ENCODE results near the gene POTEI. TPM values are rescaled to one million over a fixed set of nuclear protein-coding genes. Genes with fewer than 3 reads are reported as not detected.
"Not testable (repeated sequence)": the region's sequence is repeated elsewhere in the genome, so short reads cannot be mapped to it uniquely, and the experiment has no call there.

Gene POTEI
- total RNA-seq, 1 experiment from 2014 or later, result not detected

GRCh38 chr2:130454712-130455083 lies 54.4 kb downstream of the POTEI start:
- H3K4me1 ChIP-seq (replicated peaks; ENCODE audit: insufficient read depth); H3K9me2 ChIP-seq (ENCODE audit: insufficient read depth); H4K20me1 ChIP-seq (ENCODE audit: insufficient read depth); H3K79me2 ChIP-seq (ENCODE audit: low read depth); H3K27me3 ChIP-seq (ENCODE audit: insufficient read depth, low read depth); intact Hi-C loops (cut with micrococcal nuclease; ENCODE audit: unreplicated experiment); H3K4me2 ChIP-seq; CTCF ChIA-PET; H3K36me3 ChIP-seq (ENCODE audit: low read depth); BruUV-seq (replicated peaks); DNase-seq; H3K27ac ChIP-seq; H3K9me3 ChIP-seq (ENCODE audit: insufficient read depth, low read depth); H3F3A ChIP-seq (ENCODE audit: insufficient read depth, low read depth); POLR2A ChIA-PET (ENCODE audit: unreplicated experiment); H3K4me3 ChIP-seq; H2AFZ ChIP-seq: not testable (repeated sequence)
- TF ChIP-seq CTCF (conservative IDR thresholded peaks at IDR 0.05), result peak; percentile 29; the same call in 1 of the 2 replicates

- intact Hi-C loops (cut with micrococcal nuclease; ENCODE audit: unreplicated experiment); H3K27ac ChIP-seq; POLR2A ChIA-PET (ENCODE audit: unreplicated experiment); H3K4me3 ChIP-seq; CTCF ChIA-PET; H3K36me3 ChIP-seq (ENCODE audit: low read depth); H3K79me2 ChIP-seq (ENCODE audit: low read depth); BruUV-seq (replicated peaks); H4K20me1 ChIP-seq (ENCODE audit: insufficient read depth); H3K4me1 ChIP-seq (replicated peaks; ENCODE audit: insufficient read depth); H3K9me3 ChIP-seq (ENCODE audit: insufficient read depth, low read depth); H2AFZ ChIP-seq; H3K9me2 ChIP-seq (ENCODE audit: insufficient read depth); DNase-seq; H3F3A ChIP-seq (ENCODE audit: insufficient read depth, low read depth); H3K4me2 ChIP-seq; H3K27me3 ChIP-seq (ENCODE audit: insufficient read depth, low read depth): not testable (repeated sequence)
Observed at GRCh38 chr2:130453955-130454711, 55.0 kb downstream of the POTEI start.

GRCh38 chr2:130452897-130453296 lies 56.2 kb downstream of the POTEI start:
- BruUV-seq (replicated peaks); H3K4me3 ChIP-seq; H3K9me3 ChIP-seq (ENCODE audit: insufficient read depth, low read depth); H3K4me1 ChIP-seq (replicated peaks; ENCODE audit: insufficient read depth); CTCF ChIA-PET; POLR2A ChIA-PET (ENCODE audit: unreplicated experiment); H3K27ac ChIP-seq; H3K79me2 ChIP-seq (ENCODE audit: low read depth); H3K36me3 ChIP-seq (ENCODE audit: low read depth); H3K27me3 ChIP-seq (ENCODE audit: insufficient read depth, low read depth); H3F3A ChIP-seq (ENCODE audit: insufficient read depth, low read depth); H2AFZ ChIP-seq; DNase-seq; intact Hi-C loops (cut with micrococcal nuclease; ENCODE audit: unreplicated experiment); H3K4me2 ChIP-seq; H4K20me1 ChIP-seq (ENCODE audit: insufficient read depth); H3K9me2 ChIP-seq (ENCODE audit: insufficient read depth): not testable (repeated sequence)

- H3K4me1 ChIP-seq (replicated peaks; ENCODE audit: insufficient read depth); H3K9me3 ChIP-seq (ENCODE audit: insufficient read depth, low read depth); H4K20me1 ChIP-seq (ENCODE audit: insufficient read depth); BruUV-seq (replicated peaks); H3K79me2 ChIP-seq (ENCODE audit: low read depth); H3F3A ChIP-seq (ENCODE audit: insufficient read depth, low read depth); H3K27me3 ChIP-seq (ENCODE audit: insufficient read depth, low read depth); DNase-seq; H2AFZ ChIP-seq; H3K36me3 ChIP-seq (ENCODE audit: low read depth); H3K9me2 ChIP-seq (ENCODE audit: insufficient read depth); intact Hi-C loops (cut with micrococcal nuclease; ENCODE audit: unreplicated experiment); H3K27ac ChIP-seq; H3K4me3 ChIP-seq; H3K4me2 ChIP-seq; CTCF ChIA-PET; POLR2A ChIA-PET (ENCODE audit: unreplicated experiment): not testable (repeated sequence)
Observed at GRCh38 chr2:130451823-130452222, 57.3 kb downstream of the POTEI start.

- H3F3A ChIP-seq (ENCODE audit: insufficient read depth, low read depth); H3K9me2 ChIP-seq (ENCODE audit: insufficient read depth); H3K27me3 ChIP-seq (ENCODE audit: insufficient read depth, low read depth); H3K27ac ChIP-seq; H3K4me2 ChIP-seq; intact Hi-C loops (cut with micrococcal nuclease; ENCODE audit: unreplicated experiment); H3K36me3 ChIP-seq (ENCODE audit: low read depth); H4K20me1 ChIP-seq (ENCODE audit: insufficient read depth); CTCF ChIA-PET; POLR2A ChIA-PET (ENCODE audit: unreplicated experiment); BruUV-seq (replicated peaks); H3K79me2 ChIP-seq (ENCODE audit: low read depth); H3K4me3 ChIP-seq; H2AFZ ChIP-seq; DNase-seq; H3K9me3 ChIP-seq (ENCODE audit: insufficient read depth, low read depth); H3K4me1 ChIP-seq (replicated peaks; ENCODE audit: insufficient read depth): not testable (repeated sequence)
Observed at GRCh38 chr2:130451278-130451677, 57.9 kb downstream of the POTEI start.

GRCh38 chr2:130450366-130450765 lies 58.8 kb downstream of the POTEI start:
- DNase-seq; BruUV-seq (replicated peaks); CTCF ChIA-PET: not testable (repeated sequence)

GRCh38 chr2:130427631-130428030 lies 81.5 kb downstream of the POTEI start:
- POLR2A ChIA-PET (ENCODE audit: unreplicated experiment); H3K4me3 ChIP-seq; H4K20me1 ChIP-seq (ENCODE audit: insufficient read depth); H3K9me2 ChIP-seq (ENCODE audit: insufficient read depth); CTCF ChIA-PET; H3K27me3 ChIP-seq (ENCODE audit: insufficient read depth, low read depth); H3K4me1 ChIP-seq (replicated peaks; ENCODE audit: insufficient read depth); H2AFZ ChIP-seq; H3K4me2 ChIP-seq; H3K36me3 ChIP-seq (ENCODE audit: low read depth); BruUV-seq (replicated peaks); H3K27ac ChIP-seq; H3F3A ChIP-seq (ENCODE audit: insufficient read depth, low read depth); H3K9me3 ChIP-seq (ENCODE audit: insufficient read depth, low read depth); H3K79me2 ChIP-seq (ENCODE audit: low read depth); intact Hi-C loops (cut with micrococcal nuclease; ENCODE audit: unreplicated experiment): not testable (repeated sequence)
- peak in 1 of 2 experiments; percentile 23 for DNase-seq

More at GRCh38 chr2:130450366-130450765, 58.8 kb downstream of the POTEI start:
- H2AFZ ChIP-seq; H3K36me3 ChIP-seq (ENCODE audit: low read depth); H3K27me3 ChIP-seq (ENCODE audit: insufficient read depth, low read depth); H3K27ac ChIP-seq; H3F3A ChIP-seq (ENCODE audit: insufficient read depth, low read depth); intact Hi-C loops (cut with micrococcal nuclease; ENCODE audit: unreplicated experiment); H3K4me3 ChIP-seq; H3K4me2 ChIP-seq; H3K9me3 ChIP-seq (ENCODE audit: insufficient read depth, low read depth); H3K4me1 ChIP-seq (replicated peaks; ENCODE audit: insufficient read depth); H4K20me1 ChIP-seq (ENCODE audit: insufficient read depth); H3K79me2 ChIP-seq (ENCODE audit: low read depth); H3K9me2 ChIP-seq (ENCODE audit: insufficient read depth); POLR2A ChIA-PET (ENCODE audit: unreplicated experiment): not testable (repeated sequence)

All from PC-9 (cell line).